Measurements from ENCODE around the gene IRX6. TPM values are rescaled to one million over a fixed set of nuclear protein-coding genes. Genes with fewer than 3 reads are reported as not detected.

Gene IRX6
- total RNA-seq, 1 experiment from 2014 or later, result not detected

DNA sequence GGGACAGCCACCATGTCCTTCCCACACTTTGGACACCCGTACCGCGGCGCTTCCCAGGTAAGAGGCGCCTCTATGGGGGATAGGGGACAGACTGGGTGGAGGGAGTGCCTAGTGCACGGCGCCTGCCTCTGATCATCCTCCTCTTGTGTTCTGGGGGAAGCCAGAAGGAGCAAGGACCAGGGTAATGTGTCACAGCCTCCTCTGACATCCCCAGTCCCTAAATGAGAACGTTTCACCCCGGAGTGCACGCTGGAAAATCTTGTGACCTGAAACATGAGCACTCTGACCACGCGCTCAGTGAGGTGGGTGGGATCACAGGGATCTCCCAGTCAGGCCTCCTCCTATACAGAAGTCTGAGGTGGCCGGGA lies 1.1 kb downstream of the IRX6 start:
- Histone ChIP-seq H3K56ac (ENCODE audit: insufficient read length, low read depth, low read length) (no peak overlapping the region), H2AFZ (ENCODE audit: low read length) (no peak overlapping the region), H3K79me2 (ENCODE audit: insufficient read depth, low read length) (no peaks in the 10 kb centered on the region), H2BK12ac (ENCODE audit: insufficient read length, low read depth, low read length) (no peak overlapping the region), H4K5ac (ENCODE audit: insufficient read length, low read depth, low read length) (no peak overlapping the region), H3K23me2 (ENCODE audit: insufficient read length, low read depth, low read length, poor library complexity, severe bottlenecking) (peaks cover 14% of the 10 kb centered on the region), H3K23ac (ENCODE audit: insufficient read length, low read depth, low read length) (no peak overlapping the region), H3K9me3 (ENCODE audit: control insufficient read depth, low read depth, low read length) (no peaks in the 10 kb centered on the region), H4K91ac (ENCODE audit: insufficient read length, low read depth, low read length) (no peak overlapping the region), H3K14ac (ENCODE audit: insufficient read depth, low read length) (no peak overlapping the region), H3K27me3 (ENCODE audit: insufficient read depth, low read length) (peaks cover 59% of the 10 kb centered on the region), H2BK120ac (ENCODE audit: low read depth, low read length, poor library complexity, severe bottlenecking) (no peak overlapping the region), H3T11ph (ENCODE audit: low read length) (no peak overlapping the region), H2BK15ac (ENCODE audit: low read depth, low read length) (no peak overlapping the region), H3K9ac (ENCODE audit: extremely low read depth, insufficient read length, low read length) (no peak overlapping the region), H3K4me2 (ENCODE audit: insufficient read depth, insufficient read length, low read length) (peak overlapping the region; percentile 67), H3K18ac (ENCODE audit: insufficient read length, low read depth, low read length) (no peak overlapping the region), H2AK5ac (ENCODE audit: insufficient read length, low read length) (no peak overlapping the region), H2BK20ac (ENCODE audit: low read depth, low read length, poor library complexity, severe bottlenecking) (no peak overlapping the region), H3K4ac (ENCODE audit: low read depth, low read length) (no peak overlapping the region), H2BK5ac (ENCODE audit: insufficient read length, low read length) (no peak overlapping the region), H3K27ac (ENCODE audit: insufficient read length, low read depth, low read length) (no peak overlapping the region), H4K20me1 (ENCODE audit: control insufficient read depth, insufficient read depth, insufficient read length) (no peaks in the 10 kb centered on the region), H3K79me1 (ENCODE audit: insufficient read depth, low read depth, low read length, poor library complexity, severe bottlenecking) (no peaks in the 10 kb centered on the region), H3K4me1 (ENCODE audit: insufficient read depth, low read length) (no peaks in the 10 kb centered on the region), H4K8ac (replicated peaks; ENCODE audit: insufficient read length, low read depth, low read length) (no peak overlapping the region)
- peak; percentile 49 for DNase-seq
- no CpG with 5 or more reads among the region's 13 CpGs for WGBS (ENCODE audit: extremely low coverage, insufficient read length, low lambda C conversion rate)
- H3K9me3 Mint-ChIP-seq, result no peaks in the 10 kb centered on the region; a peak in 2 of 5 replicates
- peak overlapping the region; percentile 69 to 86 for H3K4me3 Mint-ChIP-seq
- TF ChIP-seq, protein P1, sequence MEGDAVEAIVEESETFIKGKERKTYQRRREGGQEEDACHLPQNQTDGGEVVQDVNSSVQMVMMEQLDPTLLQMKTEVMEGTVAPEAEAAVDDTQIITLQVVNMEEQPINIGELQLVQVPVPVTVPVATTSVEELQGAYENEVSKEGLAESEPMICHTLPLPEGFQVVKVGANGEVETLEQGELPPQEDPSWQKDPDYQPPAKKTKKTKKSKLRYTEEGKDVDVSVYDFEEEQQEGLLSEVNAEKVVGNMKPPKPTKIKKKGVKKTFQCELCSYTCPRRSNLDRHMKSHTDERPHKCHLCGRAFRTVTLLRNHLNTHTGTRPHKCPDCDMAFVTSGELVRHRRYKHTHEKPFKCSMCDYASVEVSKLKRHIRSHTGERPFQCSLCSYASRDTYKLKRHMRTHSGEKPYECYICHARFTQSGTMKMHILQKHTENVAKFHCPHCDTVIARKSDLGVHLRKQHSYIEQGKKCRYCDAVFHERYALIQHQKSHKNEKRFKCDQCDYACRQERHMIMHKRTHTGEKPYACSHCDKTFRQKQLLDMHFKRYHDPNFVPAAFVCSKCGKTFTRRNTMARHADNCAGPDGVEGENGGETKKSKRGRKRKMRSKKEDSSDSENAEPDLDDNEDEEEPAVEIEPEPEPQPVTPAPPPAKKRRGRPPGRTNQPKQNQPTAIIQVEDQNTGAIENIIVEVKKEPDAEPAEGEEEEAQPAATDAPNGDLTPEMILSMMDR (conservative IDR thresholded peaks at IDR 0.05), result no peak
- no peak overlapping the region for H3K27ac Mint-ChIP-seq
- H3K36me3 Mint-ChIP-seq (ENCODE audit: insufficient read depth in 1 of 3, low read depth in 3 of 3), result no peaks in the 10 kb centered on the region
- peaks cover 15 to 43% of the 10 kb centered on the region in 2 experiments for H3K4me1 Mint-ChIP-seq
- peaks cover 99% of the 10 kb centered on the region for H3K27me3 Mint-ChIP-seq (ENCODE audit: low read depth)
